ENCODE results near the gene CIT.

The CIT gene

DNA sequence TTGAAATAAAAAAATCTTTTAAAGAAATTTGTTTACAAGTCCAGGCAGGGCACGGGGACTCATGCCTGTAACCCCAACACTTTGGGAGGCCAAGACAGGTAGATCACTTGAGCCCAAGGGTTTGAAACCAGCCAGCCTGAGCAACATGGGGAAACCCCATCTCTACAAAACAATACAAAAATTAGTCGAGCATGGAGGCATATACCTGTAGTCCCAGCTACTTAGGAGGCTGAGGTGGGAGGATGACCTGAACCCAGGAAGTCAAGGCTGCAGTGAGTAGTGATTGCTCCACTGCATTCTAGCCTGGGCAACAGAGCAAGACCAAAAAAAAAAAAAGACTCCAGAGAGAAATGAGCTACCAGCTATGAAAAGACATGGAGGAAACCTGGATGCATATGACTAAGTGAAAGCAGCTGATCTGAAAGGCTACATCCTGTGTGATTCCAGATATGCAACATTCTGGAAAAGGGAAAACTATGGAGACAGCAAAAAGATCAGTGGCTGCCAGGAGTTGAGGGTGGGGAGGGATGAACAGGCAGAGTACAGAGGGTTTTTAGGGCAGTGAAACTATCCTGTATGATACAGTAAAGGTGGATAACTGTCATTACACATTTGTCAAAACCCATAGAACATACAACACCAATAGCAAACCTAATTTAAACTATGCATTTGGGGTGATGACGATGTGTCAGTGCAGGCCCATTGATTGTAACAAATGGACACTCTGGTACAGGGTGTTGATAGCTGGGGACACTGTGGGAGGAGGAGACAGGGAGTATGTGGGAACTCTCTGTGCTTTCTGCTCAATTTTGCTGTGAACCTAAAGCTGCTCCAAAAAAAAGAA lies 149.3 kb downstream of the CIT start:
- no peaks in the 10 kb centered on the region for H3K9me3 ChIP-seq (ENCODE audit: control insufficient read depth in 2 of 2, low read length in 2 of 2)
- no peak overlapping the region for H3K9ac ChIP-seq (ENCODE audit: low read depth in 1 of 2, low read length in 2 of 2)
- no peaks in the 10 kb centered on the region for H3K27me3 ChIP-seq (ENCODE audit: control insufficient read depth in 2 of 2, insufficient read depth in 2 of 2, low read length in 2 of 2)
- H3K27ac ChIP-seq (ENCODE audit: low read depth in 2 of 2, low read length in 2 of 2): no peak overlapping the region
- H3K4me3 ChIP-seq (ENCODE audit: low read length in 2 of 2): no peak overlapping the region
- H3K4me1 ChIP-seq (ENCODE audit: control insufficient read depth in 2 of 2, insufficient read depth in 2 of 2, low read length in 2 of 2): no peaks in the 10 kb centered on the region
- no peaks in the 10 kb centered on the region for H3K36me3 ChIP-seq (ENCODE audit: control insufficient read depth in 2 of 2, insufficient read depth in 2 of 2, low read length in 2 of 2)

GRCh38 chr12:119725523-119725922 lies 151.6 kb downstream of the CIT start:
- Histone ChIP-seq H3K4me3 (ENCODE audit: low read length in 2 of 2) (no peak overlapping the region), H3K36me3 (ENCODE audit: control insufficient read depth in 2 of 2, insufficient read depth in 2 of 2, low read length in 2 of 2) (no peaks in the 10 kb centered on the region), H3K27me3 (ENCODE audit: control insufficient read depth in 2 of 2, insufficient read depth in 2 of 2, low read length in 2 of 2) (no peaks in the 10 kb centered on the region), H3K27ac (ENCODE audit: low read depth in 2 of 2, low read length in 2 of 2) (no peak overlapping the region), H3K4me1 (ENCODE audit: control insufficient read depth in 2 of 2, insufficient read depth in 2 of 2, low read length in 2 of 2) (no peaks in the 10 kb centered on the region), H3K9me3 (ENCODE audit: control insufficient read depth in 2 of 2, low read length in 2 of 2) (no peaks in the 10 kb centered on the region), H3K9ac (ENCODE audit: low read depth in 1 of 2, low read length in 2 of 2) (no peak overlapping the region)

GRCh38 chr12:119721306-119721705 lies 155.8 kb downstream of the CIT start:
- H3K4me1 ChIP-seq (ENCODE audit: control insufficient read depth in 2 of 2, insufficient read depth in 2 of 2, low read length in 2 of 2): peaks cover 2 to 4% of the 10 kb centered on the region in 2 donors
- no peaks in the 10 kb centered on the region for H3K9me3 ChIP-seq (ENCODE audit: control insufficient read depth in 2 of 2, low read length in 2 of 2)
- no peak overlapping the region for H3K9ac ChIP-seq (ENCODE audit: low read depth in 1 of 2, low read length in 2 of 2)
- H3K27ac ChIP-seq (ENCODE audit: low read depth in 2 of 2, low read length in 2 of 2): no peak overlapping the region
- H3K36me3 ChIP-seq (ENCODE audit: control insufficient read depth in 2 of 2, insufficient read depth in 2 of 2, low read length in 2 of 2): no peaks in the 10 kb centered on the region
- H3K4me3 ChIP-seq (ENCODE audit: low read length in 2 of 2): no peak overlapping the region
- H3K27me3 ChIP-seq (ENCODE audit: control insufficient read depth in 2 of 2, insufficient read depth in 2 of 2, low read length in 2 of 2): no peaks in the 10 kb centered on the region

DNA sequence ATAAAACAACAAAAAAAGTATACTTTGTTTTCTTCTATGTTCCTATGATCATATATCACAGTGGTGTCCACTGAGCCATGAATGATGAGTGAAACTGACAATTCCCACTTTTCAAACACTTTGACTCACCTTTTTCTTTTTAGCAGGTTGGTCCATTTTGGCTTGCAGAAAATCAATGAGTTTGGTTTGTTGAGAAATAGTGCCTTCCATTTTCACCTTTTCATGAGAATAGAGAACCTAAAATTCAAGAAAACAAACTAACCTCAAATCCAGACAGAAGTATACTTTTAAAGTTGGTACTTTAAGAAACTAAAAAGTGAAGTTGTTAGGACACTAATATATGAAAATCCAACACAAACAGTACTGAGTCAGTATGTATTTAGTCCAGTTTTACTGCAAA lies 156.8 kb downstream of the CIT start:
- H3K36me3 ChIP-seq (ENCODE audit: control insufficient read depth in 2 of 2, insufficient read depth in 2 of 2, low read length in 2 of 2): no peaks in the 10 kb centered on the region
- no peak overlapping the region for H3K27ac ChIP-seq (ENCODE audit: low read depth in 2 of 2, low read length in 2 of 2)
- H3K9me3 ChIP-seq (ENCODE audit: control insufficient read depth in 2 of 2, low read length in 2 of 2): no peaks in the 10 kb centered on the region
- H3K4me1 ChIP-seq (ENCODE audit: control insufficient read depth in 2 of 2, insufficient read depth in 2 of 2, low read length in 2 of 2): peaks cover 2 to 4% of the 10 kb centered on the region in 2 donors
- no peaks in the 10 kb centered on the region for H3K27me3 ChIP-seq (ENCODE audit: control insufficient read depth in 2 of 2, insufficient read depth in 2 of 2, low read length in 2 of 2)
- H3K4me3 ChIP-seq (ENCODE audit: low read length in 2 of 2): no peak overlapping the region
- H3K9ac ChIP-seq (ENCODE audit: low read depth in 1 of 2, low read length in 2 of 2): no peak overlapping the region

DNA sequence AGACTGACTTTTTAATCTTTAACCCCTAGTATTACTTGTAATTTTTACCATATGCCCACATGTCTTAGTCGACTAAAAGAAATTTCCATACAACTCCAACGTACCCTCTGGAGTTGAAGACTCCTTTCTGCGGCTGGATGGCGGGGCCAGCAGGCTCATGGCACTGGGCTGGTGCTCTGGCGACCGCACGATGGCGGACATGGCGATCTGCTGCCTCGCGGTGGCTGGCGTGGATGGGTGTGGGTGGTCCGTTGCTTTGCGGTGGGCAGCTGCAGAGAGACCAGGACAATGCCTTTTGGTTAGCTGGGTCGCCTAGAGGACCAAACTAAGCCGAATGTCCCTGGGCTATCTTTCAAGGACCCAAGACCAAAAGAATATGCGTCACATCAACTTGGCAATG lies 159.0 kb downstream of the CIT start:
- no peak overlapping the region for H3K9ac ChIP-seq (ENCODE audit: low read depth in 1 of 2, low read length in 2 of 2)
- H3K4me3 ChIP-seq (ENCODE audit: low read length in 2 of 2): no peak overlapping the region
- H3K27me3 ChIP-seq (ENCODE audit: control insufficient read depth in 2 of 2, insufficient read depth in 2 of 2, low read length in 2 of 2): no peaks in the 10 kb centered on the region
- no peaks in the 10 kb centered on the region for H3K9me3 ChIP-seq (ENCODE audit: control insufficient read depth in 2 of 2, low read length in 2 of 2)
- peaks cover 5 to 6% of the 10 kb centered on the region in 2 donors for H3K36me3 ChIP-seq (ENCODE audit: control insufficient read depth in 2 of 2, insufficient read depth in 2 of 2, low read length in 2 of 2)
- H3K4me1 ChIP-seq (ENCODE audit: control insufficient read depth in 2 of 2, insufficient read depth in 2 of 2, low read length in 2 of 2): peaks cover 2 to 4% of the 10 kb centered on the region in 2 donors
- no peak overlapping the region for H3K27ac ChIP-seq (ENCODE audit: low read depth in 2 of 2, low read length in 2 of 2)

DNA sequence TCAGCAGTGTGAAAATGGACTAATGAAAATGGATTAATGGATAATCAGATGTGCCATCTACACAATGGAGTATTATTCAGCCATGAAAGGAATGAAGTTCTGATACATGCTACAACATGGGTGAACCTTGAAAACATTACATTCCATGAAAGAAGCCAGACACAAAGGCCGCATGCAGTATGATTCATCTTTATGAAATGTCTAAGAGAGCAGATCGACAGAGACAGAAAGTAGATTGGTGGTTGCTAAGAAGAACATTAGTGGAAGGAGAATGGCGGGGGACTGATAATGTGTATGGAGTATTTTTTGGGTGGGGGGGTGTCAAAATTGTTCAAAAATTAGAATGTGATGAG lies 161.9 kb downstream of the CIT start:
- Histone ChIP-seq H3K9me3 (ENCODE audit: control insufficient read depth in 2 of 2, low read length in 2 of 2) (no peaks in the 10 kb centered on the region), H3K27ac (ENCODE audit: low read depth in 2 of 2, low read length in 2 of 2) (no peak overlapping the region), H3K4me3 (ENCODE audit: low read length in 2 of 2) (no peak overlapping the region), H3K36me3 (ENCODE audit: control insufficient read depth in 2 of 2, insufficient read depth in 2 of 2, low read length in 2 of 2) (peaks cover 5 to 7% of the 10 kb centered on the region in 2 donors), H3K9ac (ENCODE audit: low read depth in 1 of 2, low read length in 2 of 2) (no peak overlapping the region), H3K4me1 (ENCODE audit: control insufficient read depth in 2 of 2, insufficient read depth in 2 of 2, low read length in 2 of 2) (peaks cover 2 to 4% of the 10 kb centered on the region in 2 donors), H3K27me3 (ENCODE audit: control insufficient read depth in 2 of 2, insufficient read depth in 2 of 2, low read length in 2 of 2) (no peaks in the 10 kb centered on the region)

DNA sequence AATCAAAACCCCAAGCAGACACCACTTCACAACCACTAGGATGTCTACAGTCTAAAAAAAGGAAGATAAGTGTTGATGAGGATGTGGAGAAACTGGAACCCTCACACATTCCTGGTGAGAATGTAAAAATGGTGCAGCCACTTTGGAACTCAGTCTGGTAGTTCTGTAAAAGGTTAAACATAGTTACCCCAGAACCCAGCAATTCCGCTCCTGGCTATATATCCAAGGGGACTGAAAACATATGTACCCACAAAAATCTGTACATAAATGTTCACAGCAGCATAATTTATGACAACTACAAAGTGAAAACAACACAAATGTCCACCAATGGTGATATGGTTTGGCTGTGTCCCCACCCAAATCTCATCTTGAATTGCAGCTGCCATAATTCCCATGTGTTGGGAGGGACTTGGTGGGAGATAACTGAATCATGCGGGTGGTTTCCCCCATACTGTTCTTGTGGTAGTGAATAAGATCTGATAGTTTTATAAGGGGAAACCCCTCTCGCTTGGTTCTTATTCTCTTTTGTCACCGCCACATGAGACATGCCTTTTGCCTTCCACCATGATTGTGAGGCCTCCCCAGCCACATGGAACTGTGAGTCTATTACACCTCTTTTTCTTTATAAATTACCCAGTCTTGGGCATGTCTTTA lies 162.4 kb downstream of the CIT start:
- no peak overlapping the region for H3K4me3 ChIP-seq (ENCODE audit: low read length in 2 of 2)
- no peaks in the 10 kb centered on the region for H3K9me3 ChIP-seq (ENCODE audit: control insufficient read depth in 2 of 2, low read length in 2 of 2)
- H3K27me3 ChIP-seq (ENCODE audit: control insufficient read depth in 2 of 2, insufficient read depth in 2 of 2, low read length in 2 of 2): no peaks in the 10 kb centered on the region
- no peak overlapping the region for H3K27ac ChIP-seq (ENCODE audit: low read depth in 2 of 2, low read length in 2 of 2)
- H3K36me3 ChIP-seq (ENCODE audit: control insufficient read depth in 2 of 2, insufficient read depth in 2 of 2, low read length in 2 of 2): peaks cover 5 to 12% of the 10 kb centered on the region in 2 donors
- no peak overlapping the region for H3K9ac ChIP-seq (ENCODE audit: low read depth in 1 of 2, low read length in 2 of 2)
- H3K4me1 ChIP-seq (ENCODE audit: control insufficient read depth in 2 of 2, insufficient read depth in 2 of 2, low read length in 2 of 2): peaks cover 2 to 4% of the 10 kb centered on the region in 2 donors

- H3K9ac ChIP-seq (ENCODE audit: low read depth in 1 of 2, low read length in 2 of 2): no peak overlapping the region
- H3K27ac ChIP-seq (ENCODE audit: low read depth in 2 of 2, low read length in 2 of 2): no peak overlapping the region
- no peak overlapping the region for H3K4me3 ChIP-seq (ENCODE audit: low read length in 2 of 2)
- no peaks in the 10 kb centered on the region for H3K9me3 ChIP-seq (ENCODE audit: control insufficient read depth in 2 of 2, low read length in 2 of 2)
- H3K4me1 ChIP-seq (ENCODE audit: control insufficient read depth in 2 of 2, insufficient read depth in 2 of 2, low read length in 2 of 2): peaks cover 2 to 4% of the 10 kb centered on the region in 2 donors
- H3K36me3 ChIP-seq (ENCODE audit: control insufficient read depth in 2 of 2, insufficient read depth in 2 of 2, low read length in 2 of 2): peaks cover 5 to 12% of the 10 kb centered on the region in 2 donors
- no peaks in the 10 kb centered on the region for H3K27me3 ChIP-seq (ENCODE audit: control insufficient read depth in 2 of 2, insufficient read depth in 2 of 2, low read length in 2 of 2)
Measured at GRCh38 chr12:119713551-119714031, 163.5 kb downstream of the CIT start.

GRCh38 chr12:119712721-119713120 lies 164.4 kb downstream of the CIT start:
- H3K36me3 ChIP-seq (ENCODE audit: control insufficient read depth in 2 of 2, insufficient read depth in 2 of 2, low read length in 2 of 2): peaks cover 5 to 12% of the 10 kb centered on the region in 2 donors
- no peaks in the 10 kb centered on the region for H3K27me3 ChIP-seq (ENCODE audit: control insufficient read depth in 2 of 2, insufficient read depth in 2 of 2, low read length in 2 of 2)
- H3K27ac ChIP-seq (ENCODE audit: low read depth in 2 of 2, low read length in 2 of 2): no peak overlapping the region
- H3K9ac ChIP-seq (ENCODE audit: low read depth in 1 of 2, low read length in 2 of 2): no peak overlapping the region
- H3K4me1 ChIP-seq (ENCODE audit: control insufficient read depth in 2 of 2, insufficient read depth in 2 of 2, low read length in 2 of 2): peaks cover 2 to 4% of the 10 kb centered on the region in 2 donors
- no peaks in the 10 kb centered on the region for H3K9me3 ChIP-seq (ENCODE audit: control insufficient read depth in 2 of 2, low read length in 2 of 2)
- no peak overlapping the region for H3K4me3 ChIP-seq (ENCODE audit: low read length in 2 of 2)

- Histone ChIP-seq H3K4me1 (ENCODE audit: control insufficient read depth in 2 of 2, insufficient read depth in 2 of 2, low read length in 2 of 2) (peaks cover 2 to 4% of the 10 kb centered on the region in 2 donors), H3K36me3 (ENCODE audit: control insufficient read depth in 2 of 2, insufficient read depth in 2 of 2, low read length in 2 of 2) (peaks cover 5 to 12% of the 10 kb centered on the region in 2 donors)
Measured at GRCh38 chr12:119711693-119712092, 165.4 kb downstream of the CIT start.

More at GRCh38 chr12:119711693-119712092, 165.4 kb downstream of the CIT start:
- Histone ChIP-seq H3K27ac (ENCODE audit: low read depth in 2 of 2, low read length in 2 of 2) (no peak overlapping the region), H3K27me3 (ENCODE audit: control insufficient read depth in 2 of 2, insufficient read depth in 2 of 2, low read length in 2 of 2) (no peaks in the 10 kb centered on the region), H3K9me3 (ENCODE audit: control insufficient read depth in 2 of 2, low read length in 2 of 2) (no peaks in the 10 kb centered on the region), H3K9ac (ENCODE audit: low read depth in 1 of 2, low read length in 2 of 2) (no peak overlapping the region), H3K4me3 (ENCODE audit: low read length in 2 of 2) (no peak overlapping the region)

Data from mucosa of rectum (tissue), 2 donors.